K562 (cell line): ENCODE results near the gene TMEM270. TPM values are rescaled to one million over a fixed set of nuclear protein-coding genes. Genes with fewer than 3 reads are reported as not detected.

ENCODE experiments used
- ADNP ChIP-seq: fragments of 200-800 bp; sonication (Bioruptor generic); IDR thresholded peaks from 2 replicates; pipeline ENCODE4 v1.6.1; 2016; ENCODE audit warnings: missing genetic modification characterization, missing compliant biosample characterization
- BHLHE40 ChIP-seq: IDR thresholded peaks from 2 replicates; pipeline ENCODE4 v1.6.1; 2011; ENCODE audit warnings: low read length, improper control_type of control experiment
- FOXJ3 ChIP-seq: sonication (generic); formaldehyde crosslinking; IDR thresholded peaks from 2 replicates; pipeline ENCODE4 v1.4.0; 2020; ENCODE audit warnings: mild to moderate bottlenecking, missing genetic modification reagents
- GATA2 ChIP-seq: sonication (generic); formaldehyde crosslinking; IDR thresholded peaks from 2 replicates; pipeline ENCODE4 v1.4.0; 2020; ENCODE audit warnings: mild to moderate bottlenecking, missing genetic modification reagents
- PHB2 ChIP-seq: fragments of 450-650 bp; IDR thresholded peaks from 2 replicates; pipeline ENCODE4 v1.6.1; 2017; ENCODE audit warnings: low read depth
- RAD51 ChIP-seq: fragments of 450-650 bp; IDR thresholded peaks from 2 replicates; pipeline ENCODE4 v1.7.1; 2016; ENCODE audit warnings: low read depth, mild to moderate bottlenecking, borderline replicate concordance
- SMARCA4 ChIP-seq: fragments of 450-650 bp; IDR thresholded peaks from 2 replicates; pipeline ENCODE4 v1.6.1; 2016
- TCF3 ChIP-seq: sonication (generic); formaldehyde crosslinking; IDR thresholded peaks from 2 replicates; pipeline ENCODE4 v1.4.0; 2020; ENCODE audit warnings: mild to moderate bottlenecking, missing genetic modification reagents
- TOE1 ChIP-seq, 2 experiments: fragments of 450-650 bp in 1 of 2; sonication (generic) in 1 of 2; formaldehyde crosslinking in 1 of 2; IDR thresholded peaks; 2 replicates each; pipeline versions ENCODE4 v1.7.1 to v1.8.0; 2016 to 2022; ENCODE audit warnings: borderline replicate concordance in 2 of 2, mild to moderate bottlenecking in 2 of 2, antibody characterized with exemption in 1 of 2, inconsistent platforms in 1 of 2, low read depth in 1 of 2, missing genetic modification reagents in 1 of 2, moderate library complexity in 1 of 2
- ZNF583 ChIP-seq: fragments of 250-450 bp; sonication (Bioruptor Pico); IDR thresholded peaks from 2 replicates; pipeline ENCODE4 v1.4.0; 2020
- ZNF644 ChIP-seq: fragments of 200-800 bp; sonication (Bioruptor generic); IDR thresholded peaks from 2 replicates; pipeline ENCODE4 v1.6.1; 2016; ENCODE audit warnings: low read depth, missing genetic modification characterization, missing compliant biosample characterization
- ZNF707 ChIP-seq: fragments of 250-450 bp; sonication (Bioruptor Pico); conservative IDR thresholded peaks from 2 replicates; pipeline ENCODE4 v1.8.0; 2022; ENCODE audit warnings: inconsistent platforms, mild to moderate bottlenecking, moderate library complexity
- ZNF75A ChIP-seq: fragments of 450-650 bp; formaldehyde crosslinking; IDR thresholded peaks from 2 replicates; pipeline ENCODE4 v1.4.0; 2020; ENCODE audit warnings: mild to moderate bottlenecking
- polyA plus RNA-seq, 8 experiments: library from polyadenylated mRNA; depleted of rRNA in 4 of 8; stranded (reverse) in 5 of 8; unstranded in 3 of 8; fragments of >200 nt; fragmentation: Nextera tagmentation in 2 of 8; fragmentation: Illumina TruSeq in 1 of 8; extraction: Ambion mirVana in 2 of 8; extraction: Trizol in 1 of 8; gene quantifications; 2 replicates each; pipeline versions ENCODE4 v1.2.1 to v1.2.3, GENCODE V29; 2011 to 2014; ENCODE audit warnings: inconsistent platforms in 1 of 8, missing spikeins in 1 of 8
- total RNA-seq, 7 experiments: library from RNA; depleted of rRNA in 6 of 7; stranded (reverse); fragments of >200 nt in 6 of 7; fragmentation: Illumina TruSeq in 2 of 7; extraction: Trizol in 2 of 7; gene quantifications; 2 replicates each; pipeline versions ENCODE4 v1.2.1 to v1.2.3, GENCODE V29; 2011 to 2021; ENCODE audit warnings: low replicate concordance in 1 of 7
- TF ChIP-seq, protein P1 (sequence below): fragments of 450-650 bp; formaldehyde crosslinking; IDR thresholded peaks from 2 replicates; pipeline ENCODE4 v1.4.0; 2022; ENCODE audit warnings: missing genetic modification characterization
- TF ChIP-seq, protein P2 (sequence below): fragments of 250-450 bp; sonication (Bioruptor Pico); IDR thresholded peaks from 2 replicates; pipeline ENCODE4 v1.4.0; 2020
- TF ChIP-seq, protein P3 (sequence below): fragments of 450-650 bp; IDR thresholded peaks from 2 replicates; pipeline ENCODE4 v1.6.1; 2017; ENCODE audit warnings: mild to moderate bottlenecking, moderate library complexity
- TF ChIP-seq, protein P4 (sequence below): sonication (generic); formaldehyde crosslinking; IDR thresholded peaks from 2 replicates; pipeline ENCODE4 v1.8.1; 2022; ENCODE audit warnings: missing genetic modification reagents
- TF ChIP-seq, protein P5 (sequence below): IDR thresholded peaks from 2 replicates; pipeline ENCODE4 v1.6.1; 2014; ENCODE audit warnings: antibody characterized with exemption
- TF ChIP-seq, protein P6 (sequence below): sonication (generic); formaldehyde crosslinking; IDR thresholded peaks from 2 replicates; pipeline ENCODE4 v1.8.1; 2023; ENCODE audit warnings: mild to moderate bottlenecking, missing genetic modification reagents, moderate library complexity

TMEM270 gene
- total and polyA plus RNA-seq, 9 of the 15 experiments (the other 6 are each of a cell fraction or from before 2014, with no cell fraction given), result not detected

DNA sequence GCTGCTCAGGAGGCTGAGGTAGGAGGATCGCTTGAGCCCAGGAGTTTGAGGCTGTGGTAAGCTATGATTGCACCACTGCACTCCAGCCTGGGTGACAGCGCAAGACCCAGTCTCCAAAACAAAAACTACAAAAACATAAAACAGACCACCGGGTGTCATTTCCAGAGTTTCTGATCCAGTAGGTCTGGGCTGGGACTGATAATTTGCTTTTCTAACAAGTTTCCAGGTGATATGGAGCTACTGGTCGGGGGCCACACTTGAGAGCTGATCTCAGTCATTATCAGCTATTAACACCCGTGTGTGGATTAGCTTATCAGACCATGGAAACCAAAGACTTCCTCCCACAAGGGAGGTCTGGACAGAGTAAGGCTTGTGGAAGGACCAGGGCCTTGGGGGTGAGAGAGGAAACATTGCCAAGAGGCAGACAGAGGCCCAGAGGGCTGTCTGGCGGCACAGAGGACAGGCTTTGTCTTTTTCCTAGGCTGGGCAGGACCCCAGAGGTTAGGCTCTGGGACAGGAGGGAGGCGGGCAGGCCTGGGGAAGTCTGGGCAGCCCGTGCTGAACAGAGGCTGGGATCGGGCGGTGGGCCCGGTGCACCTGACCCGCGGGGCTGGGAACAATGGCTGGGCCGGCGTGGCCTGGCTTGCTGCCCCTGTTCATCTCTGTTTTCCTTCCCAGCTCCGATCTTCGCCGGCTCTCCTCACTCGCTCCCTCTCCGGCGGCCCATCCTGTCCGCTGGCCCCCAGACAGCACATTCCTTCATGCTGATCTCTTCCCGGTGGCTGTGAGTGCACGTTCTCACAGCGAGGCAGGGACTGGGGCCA is 25.2 kb downstream of the TMEM270 start (continued):
- TF ChIP-seq, protein P1, sequence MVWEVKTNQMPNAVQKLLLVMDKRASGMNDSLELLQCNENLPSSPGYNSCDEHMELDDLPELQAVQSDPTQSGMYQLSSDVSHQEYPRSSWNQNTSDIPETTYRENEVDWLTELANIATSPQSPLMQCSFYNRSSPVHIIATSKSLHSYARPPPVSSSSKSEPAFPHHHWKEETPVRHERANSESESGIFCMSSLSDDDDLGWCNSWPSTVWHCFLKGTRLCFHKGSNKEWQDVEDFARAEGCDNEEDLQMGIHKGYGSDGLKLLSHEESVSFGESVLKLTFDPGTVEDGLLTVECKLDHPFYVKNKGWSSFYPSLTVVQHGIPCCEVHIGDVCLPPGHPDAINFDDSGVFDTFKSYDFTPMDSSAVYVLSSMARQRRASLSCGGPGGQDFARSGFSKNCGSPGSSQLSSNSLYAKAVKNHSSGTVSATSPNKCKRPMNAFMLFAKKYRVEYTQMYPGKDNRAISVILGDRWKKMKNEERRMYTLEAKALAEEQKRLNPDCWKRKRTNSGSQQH (CRISPR knock-in tag), result peak; percentile 97
- TF ChIP-seq RAD51, result peak; percentile 75
- TF ChIP-seq, protein P2, sequence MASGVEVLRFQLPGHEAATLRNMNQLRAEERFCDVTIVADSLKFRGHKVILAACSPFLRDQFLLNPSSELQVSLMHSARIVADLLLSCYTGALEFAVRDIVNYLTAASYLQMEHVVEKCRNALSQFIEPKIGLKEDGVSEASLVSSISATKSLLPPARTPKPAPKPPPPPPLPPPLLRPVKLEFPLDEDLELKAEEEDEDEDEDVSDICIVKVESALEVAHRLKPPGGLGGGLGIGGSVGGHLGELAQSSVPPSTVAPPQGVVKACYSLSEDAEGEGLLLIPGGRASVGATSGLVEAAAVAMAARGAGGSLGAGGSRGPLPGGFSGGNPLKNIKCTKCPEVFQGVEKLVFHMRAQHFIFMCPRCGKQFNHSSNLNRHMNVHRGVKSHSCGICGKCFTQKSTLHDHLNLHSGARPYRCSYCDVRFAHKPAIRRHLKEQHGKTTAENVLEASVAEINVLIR (CRISPR knock-in tag), result peak; percentile 56; the same call in 1 of the 2 replicates
- TF ChIP-seq, protein P3, sequence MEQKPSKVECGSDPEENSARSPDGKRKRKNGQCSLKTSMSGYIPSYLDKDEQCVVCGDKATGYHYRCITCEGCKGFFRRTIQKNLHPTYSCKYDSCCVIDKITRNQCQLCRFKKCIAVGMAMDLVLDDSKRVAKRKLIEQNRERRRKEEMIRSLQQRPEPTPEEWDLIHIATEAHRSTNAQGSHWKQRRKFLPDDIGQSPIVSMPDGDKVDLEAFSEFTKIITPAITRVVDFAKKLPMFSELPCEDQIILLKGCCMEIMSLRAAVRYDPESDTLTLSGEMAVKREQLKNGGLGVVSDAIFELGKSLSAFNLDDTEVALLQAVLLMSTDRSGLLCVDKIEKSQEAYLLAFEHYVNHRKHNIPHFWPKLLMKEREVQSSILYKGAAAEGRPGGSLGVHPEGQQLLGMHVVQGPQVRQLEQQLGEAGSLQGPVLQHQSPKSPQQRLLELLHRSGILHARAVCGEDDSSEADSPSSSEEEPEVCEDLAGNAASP, result no peak
- TF ChIP-seq ZNF583 (CRISPR knock-in tag), result peak; percentile 97
- TF ChIP-seq, protein P4, sequence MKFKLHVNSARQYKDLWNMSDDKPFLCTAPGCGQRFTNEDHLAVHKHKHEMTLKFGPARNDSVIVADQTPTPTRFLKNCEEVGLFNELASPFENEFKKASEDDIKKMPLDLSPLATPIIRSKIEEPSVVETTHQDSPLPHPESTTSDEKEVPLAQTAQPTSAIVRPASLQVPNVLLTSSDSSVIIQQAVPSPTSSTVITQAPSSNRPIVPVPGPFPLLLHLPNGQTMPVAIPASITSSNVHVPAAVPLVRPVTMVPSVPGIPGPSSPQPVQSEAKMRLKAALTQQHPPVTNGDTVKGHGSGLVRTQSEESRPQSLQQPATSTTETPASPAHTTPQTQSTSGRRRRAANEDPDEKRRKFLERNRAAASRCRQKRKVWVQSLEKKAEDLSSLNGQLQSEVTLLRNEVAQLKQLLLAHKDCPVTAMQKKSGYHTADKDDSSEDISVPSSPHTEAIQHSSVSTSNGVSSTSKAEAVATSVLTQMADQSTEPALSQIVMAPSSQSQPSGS, result no peak
- peak; percentile 76; the same call in 1 of the 2 replicates for TF ChIP-seq FOXJ3 (CRISPR knock-in tag)
- TF ChIP-seq TOE1 (IDR thresholded peaks at IDR 0.05; ENCODE audit: borderline replicate concordance), result peak; percentile 92
- TF ChIP-seq TOE1 (CRISPR knock-in tag; IDR thresholded peaks at IDR 0.05; ENCODE audit: borderline replicate concordance, low read depth), result 0 out of 2 replicates have a peak, but pooled peaks have one; percentile 19
- TF ChIP-seq ZNF75A, result peak; percentile 80
- peak; percentile 100 for TF ChIP-seq GATA2 (CRISPR knock-in tag)
- peak; percentile 100 for TF ChIP-seq PHB2
- TF ChIP-seq BHLHE40, result peak; percentile 91
- TF ChIP-seq, protein P5, sequence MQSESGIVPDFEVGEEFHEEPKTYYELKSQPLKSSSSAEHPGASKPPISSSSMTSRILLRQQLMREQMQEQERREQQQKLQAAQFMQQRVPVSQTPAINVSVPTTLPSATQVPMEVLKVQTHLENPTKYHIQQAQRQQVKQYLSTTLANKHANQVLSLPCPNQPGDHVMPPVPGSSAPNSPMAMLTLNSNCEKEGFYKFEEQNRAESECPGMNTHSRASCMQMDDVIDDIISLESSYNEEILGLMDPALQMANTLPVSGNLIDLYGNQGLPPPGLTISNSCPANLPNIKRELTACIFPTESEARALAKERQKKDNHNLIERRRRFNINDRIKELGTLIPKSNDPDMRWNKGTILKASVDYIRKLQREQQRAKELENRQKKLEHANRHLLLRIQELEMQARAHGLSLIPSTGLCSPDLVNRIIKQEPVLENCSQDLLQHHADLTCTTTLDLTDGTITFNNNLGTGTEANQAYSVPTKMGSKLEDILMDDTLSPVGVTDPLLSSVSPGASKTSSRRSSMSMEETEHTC, result peak; percentile 78
- TF ChIP-seq SMARCA4, result peak; percentile 100
- TF ChIP-seq ZNF644 (tag), result peak; percentile 97
- TF ChIP-seq ADNP (tag), result peak; percentile 90
- TF ChIP-seq TCF3 (CRISPR knock-in tag), result peak; percentile 100
- TF ChIP-seq, protein P6, sequence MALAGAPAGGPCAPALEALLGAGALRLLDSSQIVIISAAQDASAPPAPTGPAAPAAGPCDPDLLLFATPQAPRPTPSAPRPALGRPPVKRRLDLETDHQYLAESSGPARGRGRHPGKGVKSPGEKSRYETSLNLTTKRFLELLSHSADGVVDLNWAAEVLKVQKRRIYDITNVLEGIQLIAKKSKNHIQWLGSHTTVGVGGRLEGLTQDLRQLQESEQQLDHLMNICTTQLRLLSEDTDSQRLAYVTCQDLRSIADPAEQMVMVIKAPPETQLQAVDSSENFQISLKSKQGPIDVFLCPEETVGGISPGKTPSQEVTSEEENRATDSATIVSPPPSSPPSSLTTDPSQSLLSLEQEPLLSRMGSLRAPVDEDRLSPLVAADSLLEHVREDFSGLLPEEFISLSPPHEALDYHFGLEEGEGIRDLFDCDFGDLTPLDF, result 0 out of 2 replicates have a peak, but pooled peaks have one; percentile 38
- peak; percentile 73 for TF ChIP-seq ZNF707
